HepG2 (cell line): Measurements from ENCODE around the gene PTPRM.

ENCODE experiments used
- CHD2 ChIP-seq: IDR thresholded peaks from 2 replicates; pipeline ENCODE4 v1.6.1; 2011; ENCODE audit warnings: low read depth, low read length, improper control_type of control experiment
- CTCF ChIP-seq: sonication (generic); formaldehyde crosslinking; IDR thresholded peaks from 2 replicates; pipeline ENCODE4 v1.5.0; 2020; ENCODE audit warnings: mild to moderate bottlenecking, missing genetic modification reagents, moderate library complexity
- HNF4G ChIP-seq, 2 experiments: sonication (generic) in 1 of 2; formaldehyde crosslinking in 1 of 2; IDR thresholded peaks; 2 replicates each; pipeline versions ENCODE4 v1.4.0 to v1.6.1; 2011 to 2020; ENCODE audit warnings: borderline replicate concordance in 2 of 2, low read depth in 2 of 2, mild to moderate bottlenecking in 2 of 2, low read length in 1 of 2, missing genetic modification reagents in 1 of 2, moderate library complexity in 1 of 2
- POLR2AphosphoS5 ChIP-seq: IDR thresholded peaks from 2 replicates; pipeline ENCODE4 v1.6.1; 2012; ENCODE audit warnings: low read depth, low read length

GRCh38 chr18:8332286-8332685 lies 765.2 kb downstream of the PTPRM start:
- TF ChIP-seq CTCF (CRISPR knock-in tag) (no peak), POLR2AphosphoS5 (no peak), HNF4G (IDR thresholded peaks at IDR 0.05; ENCODE audit: borderline replicate concordance, low read depth, low read length) (no peak), HNF4G (CRISPR knock-in tag; IDR thresholded peaks at IDR 0.05; ENCODE audit: borderline replicate concordance, low read depth) (no peak), CHD2 (no peak)
